ENCODE measurements around the gene ADAM11.
"Not testable (repeated sequence)": the region's sequence is repeated elsewhere in the genome, so short reads cannot be mapped to it uniquely, and the experiment has no call there.

Gene ADAM11

GRCh38 chr17:44795421-44795820 is 36.6 kb downstream of the ADAM11 start:
- no peak for DNase-seq (ENCODE audit: low spot score)

DNA sequence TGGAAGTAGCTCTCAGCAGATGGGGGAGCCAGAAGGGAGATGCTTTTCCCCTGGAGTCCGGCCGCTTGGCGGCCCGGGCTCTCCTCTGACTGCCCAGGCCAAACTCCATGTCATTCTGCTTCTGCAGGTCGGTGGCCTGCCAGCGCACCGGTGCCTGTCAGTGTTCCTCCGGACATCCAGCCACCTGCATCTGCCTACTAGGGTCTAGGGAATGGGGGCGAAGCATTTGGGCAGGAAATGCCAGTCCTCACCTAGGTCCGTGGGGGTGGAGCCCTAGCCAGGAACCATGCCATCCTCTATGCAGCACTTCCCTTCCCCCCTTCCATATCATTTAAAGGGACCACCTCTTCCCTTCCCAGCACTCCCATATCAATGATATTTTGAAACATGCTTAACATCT is 37.1 kb downstream of the ADAM11 start:
- DNase-seq (ENCODE audit: low spot score) = no peak

DNA sequence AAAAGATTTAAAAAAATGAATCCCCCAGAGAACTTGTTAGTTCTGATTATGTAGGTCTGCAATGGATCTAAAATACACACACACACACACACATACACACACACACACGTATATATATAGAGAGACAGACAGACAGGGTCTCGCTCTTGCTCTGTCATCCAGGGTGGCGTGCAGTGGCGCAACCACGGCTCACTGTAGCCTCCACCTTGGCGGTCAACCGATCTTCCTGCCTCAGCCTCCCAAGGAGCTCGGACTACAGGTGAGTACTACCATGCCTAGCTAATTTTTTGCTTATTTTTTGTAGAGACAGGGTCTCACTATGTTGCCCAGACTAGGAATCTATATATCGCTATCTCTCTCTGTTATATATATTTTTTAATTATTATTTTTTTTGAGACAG is 37.9 kb downstream of the ADAM11 start:
- DNase-seq (ENCODE audit: low spot score) = no peak

GRCh38 chr17:44797802-44798201 is 39.0 kb downstream of the ADAM11 start:
- no peak for DNase-seq (ENCODE audit: low spot score)

- DNase-seq (ENCODE audit: low spot score) = no peak
Measured at GRCh38 chr17:44798356-44798755, 39.6 kb downstream of the ADAM11 start.

DNA sequence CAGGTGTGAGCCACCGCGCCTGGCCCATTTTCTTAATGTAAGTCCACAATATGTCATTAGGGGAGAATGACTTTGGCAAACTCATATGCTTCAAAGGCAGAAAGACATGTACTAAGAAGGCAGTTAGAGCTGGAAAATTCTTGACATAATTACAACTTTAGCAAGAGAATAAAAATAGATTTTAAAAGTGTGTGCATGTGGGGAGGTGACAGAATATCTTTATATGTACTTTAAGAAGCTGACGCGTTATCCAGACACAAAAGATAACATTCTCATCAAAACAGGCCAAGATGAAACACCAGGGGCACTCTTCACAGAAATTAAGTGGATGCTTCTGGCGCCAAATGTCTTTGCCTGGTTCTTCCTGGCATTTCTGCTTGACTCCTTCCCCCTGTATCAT is 43.1 kb downstream of the ADAM11 start:
- no peak for DNase-seq (ENCODE audit: low spot score)

DNA sequence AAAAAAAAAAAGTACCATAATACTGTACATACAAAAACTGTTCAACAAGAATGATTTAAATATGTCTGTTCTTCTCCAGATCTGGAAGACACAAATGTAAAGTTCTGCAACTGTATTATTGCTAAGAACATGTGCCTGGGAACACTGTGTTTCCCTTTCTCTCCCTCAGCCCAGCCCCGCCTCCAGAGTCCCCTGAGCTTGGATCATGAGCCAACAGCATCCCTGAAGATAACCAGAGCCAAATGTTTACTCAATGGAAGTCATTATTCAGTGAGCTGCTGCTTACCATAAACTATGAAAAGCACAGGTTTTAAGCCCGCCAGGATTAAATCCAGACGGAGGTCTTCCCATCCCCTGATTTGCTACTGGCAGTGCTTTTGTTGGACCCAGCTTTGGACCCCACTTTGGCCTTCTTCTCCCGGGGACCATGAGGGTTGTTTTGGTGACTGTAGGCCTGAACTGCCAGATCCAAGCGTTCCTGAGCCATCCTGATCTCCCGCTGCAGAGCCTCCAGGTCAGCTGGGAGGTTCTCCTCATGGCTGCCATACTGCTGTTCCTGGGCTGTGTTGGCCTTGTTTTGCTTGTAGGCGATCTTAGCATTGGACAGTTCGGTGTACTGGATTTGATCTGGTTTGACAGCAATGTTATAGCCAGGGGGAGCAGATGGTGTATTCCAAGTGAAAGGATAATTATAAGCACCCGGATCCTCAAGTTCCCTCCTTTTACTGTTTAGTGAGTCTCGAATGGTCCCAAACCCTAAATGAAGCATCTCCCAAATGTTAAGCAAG is 45.7 kb downstream of the ADAM11 start:
- DNase-seq (ENCODE audit: low spot score) = no peak

- no peak for DNase-seq (ENCODE audit: low spot score)
Measured at GRCh38 chr17:44807093-44807816, 48.5 kb downstream of the ADAM11 start.

DNA sequence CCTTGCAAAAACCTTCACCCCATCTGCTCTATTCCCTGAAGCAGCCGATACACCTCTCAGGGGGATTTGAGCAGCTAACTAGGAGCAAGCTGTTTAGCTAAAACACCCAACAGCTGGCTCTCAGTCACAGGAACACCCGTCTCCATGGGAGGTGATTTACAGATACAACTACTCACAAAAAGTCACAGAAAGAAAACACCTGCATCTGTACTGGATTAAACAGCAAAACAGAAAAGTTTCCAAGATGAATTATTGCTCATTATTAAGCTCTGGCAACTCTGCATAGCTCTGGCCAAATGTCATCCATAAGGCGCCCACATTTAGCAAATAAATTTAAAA is 49.0 kb downstream of the ADAM11 start:
- DNase-seq (ENCODE audit: low spot score) = no peak

- DNase-seq (ENCODE audit: low spot score) = no peak
Measured at GRCh38 chr17:44808156-44808555, 49.4 kb downstream of the ADAM11 start.

DNA sequence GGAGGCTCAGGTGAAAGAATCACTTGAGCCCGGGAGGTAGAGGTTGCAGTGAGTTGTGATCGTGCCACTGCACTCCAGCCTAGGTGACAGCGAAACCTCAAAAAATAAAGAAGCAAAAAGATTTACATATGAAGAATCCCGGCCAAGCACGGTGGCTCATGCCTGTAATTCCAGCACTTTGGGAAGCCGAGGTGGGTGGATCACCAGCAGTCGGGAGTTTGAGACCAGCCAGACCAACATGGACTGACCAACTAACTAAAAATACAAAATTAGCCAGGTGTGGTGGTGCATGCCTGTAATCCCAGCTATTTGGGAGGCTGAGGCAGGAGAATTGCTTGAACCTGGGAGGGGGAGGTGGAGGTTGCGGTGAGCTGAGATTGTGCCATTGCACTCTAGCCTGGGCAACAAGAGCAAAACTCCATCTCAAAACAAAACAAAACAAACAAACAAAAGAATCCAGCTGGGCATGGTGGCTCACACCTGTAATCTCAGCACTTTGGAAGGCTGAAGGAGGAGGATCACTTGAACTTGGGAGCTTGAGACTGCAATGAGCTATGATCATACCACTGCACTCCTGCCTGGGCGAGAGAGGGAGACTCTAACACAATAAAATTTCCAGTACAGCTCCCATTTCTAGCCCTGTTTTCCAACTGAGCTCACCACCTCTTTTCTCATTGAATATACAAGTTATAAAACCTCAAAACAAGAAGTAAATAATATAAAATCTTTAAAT is 50.0 kb downstream of the ADAM11 start:
- not testable (repeated sequence) for DNase-seq (ENCODE audit: low spot score)

DNA sequence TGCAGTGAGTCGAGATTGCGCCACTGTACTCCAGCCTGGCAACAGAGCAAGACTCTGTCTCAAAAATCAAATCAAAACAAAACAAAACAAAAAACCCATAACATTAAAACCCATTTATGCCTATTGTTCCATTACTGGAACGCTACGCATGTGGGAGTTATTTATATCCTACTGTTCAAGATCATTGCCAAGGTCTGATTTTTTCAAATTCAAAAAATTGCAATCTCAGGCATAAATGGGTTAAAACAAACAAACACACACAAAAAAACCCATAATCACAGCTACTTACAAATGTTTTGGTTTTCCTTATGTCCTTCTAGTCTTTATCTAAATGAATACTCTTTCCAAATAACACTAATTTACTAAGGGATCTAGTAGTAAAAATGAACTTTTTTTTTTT is 53.5 kb downstream of the ADAM11 start:
- no peak for DNase-seq (ENCODE audit: low spot score)

DNA sequence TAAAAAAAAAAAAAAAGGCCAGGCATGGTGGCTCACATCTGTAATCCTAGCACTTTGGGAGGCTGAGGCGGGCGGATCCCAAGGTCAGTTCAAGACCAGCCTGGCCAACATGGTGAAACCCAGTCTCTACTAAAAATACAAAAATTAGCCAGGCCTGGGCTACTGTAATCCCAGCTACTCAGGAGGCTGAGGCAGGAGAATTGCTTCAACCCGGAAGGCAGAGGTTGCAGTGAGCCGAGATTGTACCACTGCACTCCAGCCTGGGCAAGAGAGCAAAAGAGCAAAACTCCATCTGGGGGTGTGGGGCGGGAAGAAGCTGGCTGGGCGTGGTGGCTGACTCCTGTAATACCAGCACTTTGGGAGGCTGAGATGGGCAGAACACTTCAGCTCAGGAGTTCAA is 59.7 kb downstream of the ADAM11 start:
- not testable (repeated sequence) for DNase-seq (ENCODE audit: low spot score)

GRCh38 chr17:44820631-44821212 is 61.9 kb downstream of the ADAM11 start:
- no peak for DNase-seq (ENCODE audit: low spot score)

- not testable (repeated sequence) for DNase-seq (ENCODE audit: low spot score)
Measured at GRCh38 chr17:44825236-44825635, 66.4 kb downstream of the ADAM11 start.

DNA sequence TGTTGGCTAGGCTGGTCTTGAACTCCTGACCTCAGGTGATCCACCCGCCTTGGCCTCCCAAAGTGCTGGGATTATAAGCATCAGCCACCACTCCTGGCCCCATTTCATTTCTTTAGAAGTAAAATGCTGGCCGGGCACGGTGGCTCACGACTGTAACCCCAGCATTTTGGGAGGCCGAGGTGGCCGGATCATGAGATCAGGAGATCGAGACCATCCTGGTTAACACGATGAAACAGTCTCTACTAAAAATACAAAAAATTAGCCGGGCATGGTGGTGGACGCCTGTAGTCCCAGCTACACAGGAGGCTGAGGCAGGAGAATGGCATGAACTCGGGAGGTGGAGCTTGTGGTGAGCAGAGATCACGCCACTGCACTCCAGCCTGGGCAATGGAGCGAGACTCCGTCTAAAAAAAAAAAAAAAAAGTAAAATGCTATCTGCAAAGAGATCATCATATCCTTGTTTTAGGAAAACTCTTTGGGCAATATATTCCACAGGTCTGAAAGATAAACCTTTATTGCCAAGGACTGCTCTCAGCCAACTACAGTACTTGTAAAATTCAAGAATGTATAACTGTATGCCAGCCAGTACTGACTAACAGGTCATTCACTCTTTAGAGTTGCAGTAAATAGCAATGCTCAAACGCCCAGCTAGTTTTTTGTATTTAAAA is 67.5 kb downstream of the ADAM11 start:
- no peak for DNase-seq (ENCODE audit: low spot score)

DNA sequence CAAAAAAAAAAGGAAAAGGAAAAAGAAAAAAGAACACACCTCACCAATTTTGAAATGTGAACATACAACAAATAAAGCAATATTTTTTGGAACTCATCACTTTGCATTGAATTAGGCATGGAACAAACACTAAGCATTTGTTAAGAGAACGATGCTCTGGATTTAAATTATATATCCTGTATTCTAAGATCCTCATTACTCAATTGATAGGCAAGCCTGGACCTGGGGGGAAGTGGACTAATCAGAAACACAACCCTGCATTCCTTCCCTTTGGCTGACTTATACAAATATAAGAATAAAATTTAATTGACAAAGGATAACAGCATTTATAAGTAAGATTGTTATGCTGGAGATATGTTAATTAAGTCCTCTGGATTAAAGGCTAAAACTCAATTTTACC is 69.1 kb downstream of the ADAM11 start:
- no peak for DNase-seq (ENCODE audit: low spot score)

- DNase-seq (ENCODE audit: low spot score) = no peak
Measured at GRCh38 chr17:44828919-44829522, 70.2 kb downstream of the ADAM11 start.

DNA sequence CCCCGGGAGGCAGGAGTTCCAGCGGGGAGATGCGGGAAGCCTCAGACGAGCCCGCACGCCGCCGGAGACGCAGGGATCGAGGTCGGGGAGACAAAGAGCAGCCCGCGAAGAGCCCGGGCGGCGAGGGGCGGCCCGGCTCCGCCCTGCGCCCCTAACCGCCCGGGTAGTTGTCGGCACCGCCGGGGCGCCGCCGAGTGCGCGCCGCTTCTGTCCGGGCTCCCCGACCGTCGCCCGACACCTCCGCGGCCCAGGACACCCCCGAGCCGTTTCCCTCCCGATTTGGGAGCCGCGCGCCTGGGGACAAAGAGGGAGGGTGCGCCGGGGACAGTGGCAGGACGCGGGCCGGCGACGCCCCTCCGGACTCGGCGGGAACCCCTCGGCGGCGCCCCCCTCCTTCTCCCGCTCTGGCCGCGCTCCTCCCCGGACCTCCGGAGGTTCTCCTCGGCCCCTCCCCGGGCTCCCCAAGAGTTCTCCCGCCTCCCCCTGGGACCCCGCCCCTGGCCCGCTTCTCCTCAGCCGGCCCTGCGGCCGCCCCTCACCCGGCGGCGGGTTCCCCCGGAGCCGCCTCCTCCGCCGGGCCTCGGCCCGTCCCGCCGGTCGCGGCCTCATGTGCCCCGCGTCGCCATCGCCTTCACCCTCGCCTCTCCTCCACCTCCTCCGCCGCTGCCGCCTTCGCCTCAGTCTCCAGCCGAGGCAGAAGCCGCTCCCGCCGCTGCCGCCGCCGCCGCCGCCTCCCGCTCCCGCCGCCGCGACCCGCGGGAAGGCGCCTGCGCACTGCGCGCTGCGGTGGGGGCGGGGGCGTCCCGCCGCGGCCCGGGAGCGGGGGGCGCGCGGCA is 71.0 kb downstream of the ADAM11 start, which contains the start of gene GJC1:
GJC1 (minus strand) TSS at position 765 of the 836 bp plus-strand sequence. CDS start 24,470 bp downstream, outside the sequence.
- DNase-seq (ENCODE audit: low spot score) = no peak
